Calu3 (cell line): ENCODE measurements around the gene RNF182. TPM values are rescaled to one million over a fixed set of nuclear protein-coding genes. Genes with fewer than 3 reads are reported as not detected.
"Not testable (repeated sequence)": the region's sequence is repeated elsewhere in the genome, so short reads cannot be mapped to it uniquely, and the experiment has no call there.

Experiments used
- BruUV-seq: library from RNA; stranded (reverse); fragments of 400-500 nt; replicated peaks from 2 replicates; lab custom pipeline; 2021; lab: Mats Ljungman, UMichigan
- CTCF ChIA-PET: fragments of 300-600 bp; sonication (Branson Sonifier 250); formaldehyde crosslinking; loops from one replicate; lab custom pipeline; 2022; ENCODE audit warnings: antibody characterized with exemption; lab: Charles Lee
- DNase-seq: peaks from one replicate; pipeline ENCODE4 v3.0.0; 2022
- H3K27ac Mint-ChIP-seq: one replicate; pipeline ENCODE4 v1.8.0; 2022; ENCODE audit warnings: mixed read lengths; ENCODE audit not compliant: unreplicated experiment
- H3K27me3 Mint-ChIP-seq: one replicate; pipeline ENCODE4 v1.8.0; 2022; ENCODE audit warnings: mixed read lengths; ENCODE audit not compliant: unreplicated experiment
- H3K36me3 Mint-ChIP-seq: one replicate; pipeline ENCODE4 v1.8.0; 2022; ENCODE audit warnings: mild to moderate bottlenecking, moderate library complexity, mixed read lengths; ENCODE audit not compliant: insufficient read depth, unreplicated experiment
- H3K4me1 Mint-ChIP-seq: one replicate; pipeline ENCODE4 v1.8.0; 2022; ENCODE audit warnings: mild to moderate bottlenecking, low read depth, mixed read lengths; ENCODE audit not compliant: unreplicated experiment
- H3K4me3 Mint-ChIP-seq: one replicate; pipeline ENCODE4 v1.8.0; 2022; ENCODE audit warnings: mild to moderate bottlenecking, low read depth, moderate library complexity, mixed read lengths; ENCODE audit not compliant: unreplicated experiment
- H3K9me3 Mint-ChIP-seq: one replicate; pipeline ENCODE4 v1.8.0; 2022; ENCODE audit warnings: low read depth, mixed read lengths; ENCODE audit not compliant: unreplicated experiment
- CTCF ChIP-seq: fragments of 200-600 bp; IDR thresholded peaks from one replicate; pipeline ENCODE4 v1.8.0; 2022; ENCODE audit warnings: antibody characterized with exemption; ENCODE audit not compliant: unreplicated experiment
- intact Hi-C: fragments of 100-400 bp; cut with micrococcal nuclease; formaldehyde crosslinking; loops from one replicate; pipeline ENCODE4 v1.10.0; 2022; ENCODE audit not compliant: unreplicated experiment
- total RNA-seq: library from RNA; stranded (reverse); gene quantifications from 2 replicates; pipeline ENCODE4 v1.2.3, GENCODE V29; 2022

The RNF182 gene
- total RNA-seq, 1 experiment from 2014 or later: 1.1 TPM

- no TSS peak for BruUV-seq
- peaks cover 6% of the 10 kb centered on the region for H3K9me3 Mint-ChIP-seq
- TF ChIP-seq CTCF: no peak
- H3K36me3 Mint-ChIP-seq: no peaks in the 10 kb centered on the region
- H3K27me3 Mint-ChIP-seq: no peaks in the 10 kb centered on the region
- intact Hi-C loops: no loop called here
- H3K4me1 Mint-ChIP-seq: peaks cover 6% of the 10 kb centered on the region
- no peak for DNase-seq
- CTCF ChIA-PET: no interaction called here
- H3K27ac Mint-ChIP-seq: no peak overlapping the region
- H3K4me3 Mint-ChIP-seq: no peak overlapping the region
Observed at GRCh38 chr6:13965582-13966127, 40.9 kb downstream of the RNF182 start.

DNA sequence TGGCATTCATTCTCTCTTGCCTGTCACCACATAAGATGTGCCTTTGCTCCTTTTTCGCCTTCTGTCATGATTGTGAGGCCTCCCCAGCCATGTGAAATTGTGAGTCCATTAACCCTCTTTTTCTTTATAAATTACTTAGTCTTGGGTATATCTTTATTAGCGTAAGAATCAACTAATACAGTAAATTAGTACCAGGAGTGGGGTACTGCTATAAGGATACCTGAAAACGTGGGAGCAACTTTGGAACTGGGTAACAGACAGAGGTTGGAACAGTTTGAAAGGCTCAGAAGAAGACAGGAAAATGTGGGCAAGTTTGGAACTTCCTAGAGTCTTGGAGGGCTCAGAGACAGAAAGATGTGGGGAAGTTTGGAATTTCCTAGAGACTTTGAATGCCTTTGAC is 46.6 kb downstream of the RNF182 start:
- BruUV-seq: no TSS peak
- Mint-ChIP-seq H3K9me3 (peaks cover 13% of the 10 kb centered on the region), H3K4me1 (peaks cover 6% of the 10 kb centered on the region), H3K27ac (no peak overlapping the region), H3K36me3 (no peaks in the 10 kb centered on the region), H3K27me3 (peaks cover 9% of the 10 kb centered on the region), H3K4me3 (no peak overlapping the region)
- no peak for DNase-seq
- CTCF ChIA-PET: no interaction called here
- intact Hi-C loops: no loop called here
- TF ChIP-seq CTCF: no peak

DNA sequence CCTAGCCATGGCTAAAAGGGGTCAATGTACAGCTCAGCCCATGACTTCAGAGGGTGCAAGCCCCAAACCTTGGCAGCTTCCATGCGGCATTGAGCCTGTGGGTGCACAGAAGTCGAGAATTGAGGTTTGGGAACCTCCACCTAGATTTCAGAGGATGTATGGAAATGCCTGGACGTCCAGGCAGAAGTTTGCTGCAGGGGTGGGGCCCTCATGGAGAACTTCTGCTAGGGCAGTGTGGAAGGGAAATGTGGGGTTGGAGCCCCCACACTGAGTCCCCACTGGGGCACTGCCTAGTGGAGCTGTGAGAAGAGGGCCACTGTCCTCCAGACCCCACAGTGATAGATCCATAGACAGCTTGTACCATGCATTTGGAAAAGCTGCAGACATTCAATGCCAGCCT is 47.9 kb downstream of the RNF182 start:
- H3K27ac Mint-ChIP-seq, H3K4me3 Mint-ChIP-seq, H3K36me3 Mint-ChIP-seq, DNase-seq, intact Hi-C loops, H3K4me1 Mint-ChIP-seq, BruUV-seq, H3K27me3 Mint-ChIP-seq: not testable (repeated sequence)
- peaks cover 13% of the 10 kb centered on the region for H3K9me3 Mint-ChIP-seq
- CTCF ChIA-PET: interaction anchor here (0.7 kb wide), 1 partner anchor 162 kb away, joined by 4 read pairs; no protein-coding TSS in a partner anchor

- H3K36me3 Mint-ChIP-seq, intact Hi-C loops, H3K4me1 Mint-ChIP-seq, BruUV-seq, H3K27ac Mint-ChIP-seq, H3K4me3 Mint-ChIP-seq, CTCF ChIA-PET, DNase-seq, H3K27me3 Mint-ChIP-seq: not testable (repeated sequence)
- peaks cover 13% of the 10 kb centered on the region for H3K9me3 Mint-ChIP-seq
Observed at GRCh38 chr6:13973422-13973821, 48.7 kb downstream of the RNF182 start.

DNA sequence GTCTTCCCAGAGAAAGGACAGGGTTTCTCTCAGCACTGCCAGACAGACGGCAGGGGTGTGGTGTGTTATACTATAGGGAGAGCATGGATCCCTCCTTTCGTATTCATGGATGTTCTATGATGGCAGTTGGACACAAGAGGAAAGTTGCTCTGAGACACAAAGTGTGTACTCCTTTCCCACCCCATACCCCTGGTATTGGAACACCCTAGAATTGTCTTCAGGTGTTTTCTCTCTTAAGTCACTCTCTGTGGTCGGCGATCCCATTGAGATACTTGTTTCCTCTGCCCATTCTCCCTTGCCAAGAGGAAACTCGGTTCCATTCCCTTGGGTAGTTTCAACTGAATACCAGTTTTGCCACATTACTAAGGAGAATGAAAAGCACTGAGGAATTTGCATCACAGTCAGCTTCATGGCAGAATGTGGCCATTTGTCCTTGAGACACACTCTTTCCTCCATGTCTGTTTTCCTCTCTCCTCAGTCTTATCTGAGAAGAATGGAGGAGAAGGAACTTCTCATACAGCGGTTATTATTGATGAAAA is 53.4 kb downstream of the RNF182 start:
- no peaks in the 10 kb centered on the region for H3K4me1 Mint-ChIP-seq
- peaks cover 5% of the 10 kb centered on the region for H3K9me3 Mint-ChIP-seq
- CTCF ChIA-PET: no interaction called here
- H3K36me3 Mint-ChIP-seq: no peaks in the 10 kb centered on the region
- no peak for TF ChIP-seq CTCF
- peaks cover 18% of the 10 kb centered on the region for H3K27me3 Mint-ChIP-seq
- no peak overlapping the region for H3K27ac Mint-ChIP-seq
- intact Hi-C loops: no loop called here
- no peak overlapping the region for H3K4me3 Mint-ChIP-seq
- no peak for DNase-seq
- BruUV-seq: no TSS peak
